ENCODE data around the gene MASP2.

DNA sequence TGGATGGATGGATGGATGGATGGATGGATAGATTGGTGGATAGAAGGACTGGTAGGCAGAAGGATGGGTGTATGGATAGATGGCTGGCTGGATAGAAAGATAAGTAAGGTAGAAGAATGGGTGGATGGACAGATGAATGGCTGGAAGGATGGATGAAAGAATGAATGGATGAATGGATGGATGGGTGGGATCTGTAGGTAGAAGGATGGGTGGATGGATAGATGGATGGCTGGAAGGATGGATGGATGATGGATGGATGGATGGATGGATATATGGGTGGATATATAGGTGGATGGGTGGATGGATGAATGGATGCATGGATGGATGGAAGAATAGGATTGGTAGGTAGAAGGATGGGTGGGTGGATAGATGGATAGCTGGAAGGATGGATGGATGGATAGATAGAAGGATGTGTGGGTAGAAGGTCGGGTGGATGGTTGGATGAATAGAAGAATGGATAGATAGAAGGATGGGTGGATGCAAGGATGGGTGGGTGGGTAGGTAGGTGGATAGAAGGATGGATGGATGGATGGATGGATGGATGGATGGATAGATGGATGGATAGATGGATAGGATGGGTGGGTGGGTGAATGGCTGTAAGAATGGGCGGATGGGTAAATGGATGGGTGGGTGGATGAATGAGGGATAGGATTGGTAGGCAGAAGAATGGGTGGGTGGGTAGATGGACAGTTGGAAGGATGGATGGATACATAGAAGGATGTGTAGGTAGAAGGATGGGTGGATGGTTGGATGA is 7.5 kb downstream of the MASP2 start:
- TF ChIP-seq POLR2AphosphoS5 (IDR thresholded peaks at IDR 0.05; ENCODE audit: low read depth, low read length) (no peak), TAF1 (IDR thresholded peaks at IDR 0.05; ENCODE audit: low read depth, low read length) (no peak), POLR2A (IDR thresholded peaks at IDR 0.05; ENCODE audit: low read depth, low read length) (no peak)

Data from GM12891 (cell line).